Esophagus (tissue), 2 donors: Measurements from ENCODE around the gene TIAM2. TPM values are rescaled to one million over a fixed set of nuclear protein-coding genes. Genes with fewer than 3 reads are reported as not detected.
A peak's percentile ranks its signal among the peaks of the same experiment; 100 is the strongest.

ENCODE experiments used
- H3K27ac ChIP-seq, 2 donors: one replicate each; pipeline ENCODE4 v1.5.1; 2013; ENCODE audit warnings: low read depth in 2 of 2, mild to moderate bottlenecking in 2 of 2, inconsistent platforms in 1 of 2, low read length in 1 of 2, moderate library complexity in 1 of 2
- H3K27me3 ChIP-seq, 2 donors: one replicate each; pipeline ENCODE4 v1.6.1; 2013; ENCODE audit warnings: low read length in 2 of 2, control low read depth in 1 of 2, mild to moderate bottlenecking in 1 of 2; ENCODE audit not compliant: insufficient read depth in 2 of 2, control insufficient read depth in 1 of 2
- H3K36me3 ChIP-seq, 2 donors: one replicate each; pipeline ENCODE4 v1.6.1; 2013; ENCODE audit warnings: low read length in 1 of 2; ENCODE audit not compliant: control insufficient read depth in 2 of 2, insufficient read depth in 2 of 2
- H3K4me1 ChIP-seq, 2 donors: one replicate each; pipeline ENCODE4 v1.6.1; 2013; ENCODE audit warnings: low read length in 1 of 2; ENCODE audit not compliant: control insufficient read depth in 2 of 2, insufficient read depth in 2 of 2
- H3K4me3 ChIP-seq, 2 donors: one replicate each; pipeline ENCODE4 v1.5.1; 2013; ENCODE audit warnings: low read length in 2 of 2, mild to moderate bottlenecking in 2 of 2, low read depth in 1 of 2, moderate library complexity in 1 of 2
- H3K9me3 ChIP-seq, 2 donors: one replicate each; pipeline ENCODE4 v1.6.1; 2013; ENCODE audit warnings: mild to moderate bottlenecking in 2 of 2, low read depth in 1 of 2, low read length in 1 of 2, moderate library complexity in 1 of 2; ENCODE audit not compliant: control insufficient read depth in 2 of 2, insufficient read depth in 1 of 2
- WGBS, 2 donors: extraction: QIAGEN DNeasy Blood & Tissue Kit; methylation state at CpG; one replicate each; pipeline ENCODE4 v1.1.7; 2013; 5-methylcytosine and 5-hydroxymethylcytosine counted together
- polyA plus RNA-seq, 2 donors: library from polyadenylated mRNA; stranded (reverse); fragments of 200-250 nt; gene quantifications; one replicate each; pipeline ENCODE4 v1.2.3, GENCODE V29; 2013
- donor health status: healthy with polysubstance abuse.
- donor health status: Bipolar disorder and iron deficiency.

TIAM2 gene
- polyA plus RNA-seq, 2 donors, result 2.3 to 3.1 TPM

DNA sequence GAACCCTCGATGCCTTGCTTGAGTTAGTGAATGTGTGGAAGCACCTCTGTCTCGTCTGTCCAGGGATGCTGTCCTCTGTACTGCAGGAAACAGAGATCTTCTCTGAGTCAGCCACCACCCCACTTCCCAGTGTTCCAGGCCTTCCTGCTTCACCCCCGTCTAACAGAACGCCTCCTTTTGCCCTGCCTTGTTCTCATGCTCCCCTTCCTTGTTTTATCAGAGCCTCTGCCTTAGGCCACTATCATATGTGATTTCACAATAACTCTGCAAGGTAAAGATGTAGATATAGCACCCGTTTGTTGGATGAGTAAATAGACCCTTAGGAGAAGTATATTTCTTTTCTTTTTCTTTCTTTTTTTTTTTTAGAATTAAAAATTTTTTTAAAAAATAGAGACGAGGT lies 162.0 kb downstream of the TIAM2 start:
- Histone ChIP-seq H3K4me3 (no peak overlapping the region), H3K4me1 (peaks cover 0 to 3% of the 10 kb centered on the region in 2 donors), H3K27me3 (no peaks in the 10 kb centered on the region), H3K27ac (no peak overlapping the region), H3K9me3 (no peaks in the 10 kb centered on the region), H3K36me3 (no peaks in the 10 kb centered on the region)
- WGBS, 2 donors, result 73 to 79% methylated on average over 6 of the region's 6 CpGs

DNA sequence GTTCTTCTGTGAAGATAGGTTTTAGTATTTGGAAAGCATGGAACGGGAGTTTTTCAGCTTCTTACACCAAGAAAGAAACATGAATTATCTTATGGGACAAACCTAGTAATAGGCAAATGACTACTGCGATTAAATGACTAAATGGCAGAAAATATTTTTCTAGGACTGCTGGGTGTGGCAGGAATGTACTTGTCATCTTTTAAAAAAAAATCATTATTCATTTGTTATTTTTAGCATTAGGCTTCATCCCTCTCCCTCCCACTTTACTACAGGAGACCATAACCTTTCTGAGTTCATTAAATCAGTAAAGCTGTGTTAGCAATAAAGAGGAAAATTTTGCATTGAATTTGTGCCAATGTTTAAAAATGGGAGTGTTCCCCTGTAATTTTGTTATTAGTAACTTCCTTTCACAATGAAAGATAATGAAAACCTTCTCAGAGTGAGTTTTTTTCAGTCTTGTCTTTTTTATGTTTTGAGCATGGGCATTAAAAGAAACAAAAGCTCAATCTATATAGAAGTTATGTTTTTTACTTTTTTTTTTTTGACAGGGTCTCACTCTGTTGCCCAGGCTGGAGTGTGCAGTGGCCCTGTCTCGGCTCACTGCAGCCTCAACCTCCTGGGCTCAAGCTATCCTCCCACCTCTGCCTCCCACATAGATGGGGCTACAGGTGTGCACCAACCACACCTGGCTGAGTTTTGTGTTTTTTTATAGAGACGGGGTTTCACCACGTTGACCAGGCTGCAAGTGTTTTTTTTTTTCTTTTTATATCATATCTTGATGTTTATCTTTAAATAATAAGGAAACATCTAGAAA lies 163.1 kb downstream of the TIAM2 start:
- no peaks in the 10 kb centered on the region for H3K36me3 ChIP-seq
- H3K4me1 ChIP-seq, result peaks cover 0 to 3% of the 10 kb centered on the region in 2 donors
- no peaks in the 10 kb centered on the region for H3K9me3 ChIP-seq
- H3K27ac ChIP-seq, result no peak overlapping the region
- 46 to 63% methylated on average over 5 of the region's 5 CpGs for WGBS, 2 donors
- H3K27me3 ChIP-seq, result no peaks in the 10 kb centered on the region
- H3K4me3 ChIP-seq, result no peak overlapping the region

DNA sequence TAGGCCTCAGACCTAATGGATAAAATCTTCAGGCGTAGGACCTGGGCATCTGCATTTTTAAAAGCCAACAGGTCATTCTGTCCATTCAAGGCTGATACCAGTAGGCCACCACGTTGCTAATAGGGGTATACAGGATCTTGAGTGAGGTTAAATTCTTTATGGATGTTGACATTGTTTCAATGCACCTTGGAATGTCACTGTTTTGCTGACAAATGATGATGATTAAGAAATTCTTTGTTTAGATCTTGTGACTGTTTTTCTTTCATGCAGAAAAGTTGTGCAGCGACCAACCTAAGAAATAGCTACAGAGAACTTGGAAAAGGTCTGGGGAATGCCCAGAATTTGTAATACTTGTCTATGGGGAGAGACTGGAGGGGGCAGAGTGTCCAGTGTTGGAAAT lies 167.6 kb downstream of the TIAM2 start:
- no peak overlapping the region for H3K4me3 ChIP-seq
- H3K36me3 ChIP-seq, result no peaks in the 10 kb centered on the region
- no peaks in the 10 kb centered on the region for H3K4me1 ChIP-seq
- no peak overlapping the region for H3K27ac ChIP-seq
- WGBS, 2 donors, result 70 to 73% methylated on average over 3 of the region's 3 CpGs
- H3K27me3 ChIP-seq, result no peaks in the 10 kb centered on the region
- H3K9me3 ChIP-seq, result no peaks in the 10 kb centered on the region

DNA sequence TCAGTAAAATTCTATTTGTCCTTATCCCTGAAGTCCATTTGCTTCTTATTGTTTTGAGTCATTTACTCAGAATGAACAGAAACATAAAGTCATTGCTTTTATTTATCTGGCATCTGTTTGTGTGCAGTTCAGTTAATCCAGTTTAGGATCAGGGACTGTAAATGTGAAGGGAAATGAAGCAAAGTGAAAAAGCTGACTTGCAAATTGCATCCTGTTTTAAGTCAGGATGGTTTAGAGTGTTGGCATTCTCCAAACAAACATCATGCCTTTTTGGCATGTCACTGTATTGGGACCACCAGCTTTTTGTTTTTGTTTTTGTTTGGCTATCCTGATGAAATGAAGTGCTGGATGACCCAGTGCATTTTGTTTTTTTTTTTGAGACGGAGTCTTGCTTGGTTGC lies 168.5 kb downstream of the TIAM2 start:
- no peak overlapping the region for H3K27ac ChIP-seq
- H3K4me1 ChIP-seq, result no peaks in the 10 kb centered on the region
- H3K9me3 ChIP-seq, result no peaks in the 10 kb centered on the region
- H3K36me3 ChIP-seq, result no peaks in the 10 kb centered on the region
- H3K4me3 ChIP-seq, result no peak overlapping the region
- no peaks in the 10 kb centered on the region for H3K27me3 ChIP-seq
- 93% methylated on average over 1 of the region's 1 CpG for WGBS, 2 donors

DNA sequence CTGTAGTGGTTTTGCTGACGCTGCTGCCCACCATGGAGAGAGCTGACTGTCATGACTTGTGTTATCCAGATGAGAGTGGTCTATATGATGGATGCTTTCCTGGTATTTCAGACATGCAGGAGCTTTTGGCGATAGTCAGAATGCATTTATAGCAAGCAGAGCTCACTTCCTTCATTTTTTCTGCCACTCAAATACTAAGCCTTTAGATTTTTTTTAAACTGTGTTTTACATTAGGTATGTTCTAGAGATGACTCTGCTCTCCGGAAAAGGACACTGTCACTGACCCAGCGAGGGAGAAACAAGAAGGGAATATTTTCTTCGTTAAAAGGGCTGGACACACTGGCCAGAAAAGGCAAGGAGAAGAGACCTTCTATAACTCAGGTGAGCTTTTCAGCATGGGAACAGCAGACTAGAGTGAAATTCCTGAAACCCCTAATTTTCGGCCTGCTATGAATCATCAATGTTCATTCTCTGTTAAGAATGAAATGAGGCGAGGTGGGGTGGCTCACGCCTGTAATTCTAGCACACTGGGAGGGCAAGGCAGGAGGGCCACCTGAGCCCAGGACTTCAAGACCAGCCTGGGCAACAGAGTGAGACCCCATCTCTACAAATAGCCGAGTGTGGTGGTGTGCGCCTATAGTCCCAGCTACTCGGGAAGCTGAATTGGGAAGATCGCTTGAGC lies 170.1 kb downstream of the TIAM2 start:
- H3K4me3 ChIP-seq, result no peak overlapping the region
- no peaks in the 10 kb centered on the region for H3K4me1 ChIP-seq
- H3K9me3 ChIP-seq, result no peaks in the 10 kb centered on the region
- no peaks in the 10 kb centered on the region for H3K36me3 ChIP-seq
- H3K27ac ChIP-seq, result no peak overlapping the region
- WGBS, 2 donors, result 84 to 92% methylated on average over 12 of the region's 12 CpGs
- H3K27me3 ChIP-seq, result no peaks in the 10 kb centered on the region

DNA sequence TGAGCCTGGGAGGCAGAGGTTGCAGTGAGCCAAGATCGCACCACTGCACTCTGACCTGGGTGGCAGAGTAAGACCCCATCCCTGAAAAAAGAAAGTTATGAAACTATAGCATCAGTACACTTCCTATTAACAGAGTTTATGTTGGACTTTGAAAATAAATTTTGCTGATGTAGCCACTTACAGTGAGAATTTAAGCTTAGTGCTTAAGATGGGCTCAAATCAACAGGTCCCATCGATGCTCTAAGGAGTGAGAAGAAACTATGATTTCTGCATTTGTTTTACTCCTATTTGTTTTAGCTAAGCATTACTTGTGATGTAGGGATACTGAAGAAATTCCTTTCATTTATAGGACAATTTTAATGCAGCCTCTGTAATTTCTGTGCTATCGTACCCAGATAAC lies 175.4 kb downstream of the TIAM2 start:
- no peak overlapping the region for H3K4me3 ChIP-seq
- no peak overlapping the region for H3K27ac ChIP-seq
- no peaks in the 10 kb centered on the region for H3K27me3 ChIP-seq
- peaks cover 0 to 5% of the 10 kb centered on the region in 2 donors for H3K4me1 ChIP-seq
- no peaks in the 10 kb centered on the region for H3K36me3 ChIP-seq
- 61 to 74% methylated on average over 3 of the region's 3 CpGs for WGBS, 2 donors
- H3K9me3 ChIP-seq, result no peaks in the 10 kb centered on the region

DNA sequence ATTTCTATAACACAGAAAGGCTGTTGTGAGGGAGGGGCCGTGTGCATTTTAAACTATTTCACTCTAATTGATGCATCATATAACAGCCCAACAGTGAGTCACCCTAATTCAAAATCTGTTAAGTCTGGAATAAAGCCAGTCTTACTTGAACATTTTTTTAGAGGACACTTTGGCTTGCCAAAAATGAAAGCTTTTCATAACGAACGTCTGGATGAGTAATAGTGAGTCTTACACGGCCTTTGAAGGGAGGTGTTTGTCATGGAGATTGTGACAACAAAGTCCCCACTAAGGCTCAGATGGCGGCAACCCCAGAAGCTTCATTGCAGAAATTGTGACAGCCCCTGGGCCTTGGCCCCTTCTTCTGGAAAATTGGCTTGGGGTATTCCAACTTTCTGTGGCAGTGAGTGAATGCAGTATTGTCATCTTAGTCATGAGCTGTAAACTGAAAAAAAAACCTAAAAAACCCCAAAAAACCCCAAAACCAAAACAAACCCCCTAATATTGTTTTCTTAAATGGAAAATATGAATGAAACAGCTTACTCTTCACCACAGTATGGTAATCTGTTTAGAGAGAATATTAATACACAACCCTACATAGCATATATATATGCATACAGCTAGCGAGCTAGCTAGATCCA lies 176.1 kb downstream of the TIAM2 start:
- no peak overlapping the region for H3K4me3 ChIP-seq
- H3K4me1 ChIP-seq, result peaks cover 0 to 5% of the 10 kb centered on the region in 2 donors
- WGBS, 2 donors, result 8 to 18% methylated on average over 6 of the region's 6 CpGs
- peak overlapping the region in 1 of 2 donors; percentile 53 for H3K27ac ChIP-seq
- H3K27me3 ChIP-seq, result no peaks in the 10 kb centered on the region
- H3K36me3 ChIP-seq, result no peaks in the 10 kb centered on the region
- no peaks in the 10 kb centered on the region for H3K9me3 ChIP-seq

DNA sequence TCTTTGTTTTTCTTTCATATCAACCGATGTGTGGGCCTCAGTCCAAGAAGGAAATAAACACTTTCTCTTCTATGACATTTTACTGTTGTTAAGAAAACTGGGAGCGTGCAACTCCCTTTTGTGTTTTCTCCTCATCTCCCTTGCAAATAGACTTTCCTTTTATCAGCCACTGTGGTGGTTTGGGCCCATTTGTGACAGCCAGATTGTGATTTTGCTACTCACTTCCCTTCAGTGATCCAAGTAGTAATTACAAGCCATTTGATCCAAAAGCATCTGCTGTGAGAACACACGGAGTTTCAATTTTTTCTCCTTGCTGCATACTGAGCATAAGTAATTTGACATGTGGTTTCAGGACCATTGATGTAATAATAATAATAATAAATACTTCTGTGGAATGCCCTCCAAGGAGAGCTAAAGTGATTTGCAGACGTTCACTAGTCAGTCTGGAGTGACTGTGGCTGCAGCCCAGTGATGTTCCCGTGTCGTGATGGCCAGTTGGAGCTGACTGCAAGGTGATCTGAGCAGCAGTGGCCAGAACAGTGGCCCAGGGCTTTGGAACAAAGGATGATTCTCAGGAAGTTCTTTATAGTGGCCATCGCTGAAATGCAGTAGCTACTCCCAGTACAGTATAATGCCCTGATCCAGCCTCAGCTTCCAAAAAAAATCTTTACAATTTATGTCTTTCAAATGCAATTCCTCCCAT lies 176.8 kb downstream of the TIAM2 start:
- Histone ChIP-seq H3K9me3 (no peaks in the 10 kb centered on the region), H3K36me3 (no peaks in the 10 kb centered on the region), H3K4me3 (no peak overlapping the region), H3K27me3 (no peaks in the 10 kb centered on the region), H3K4me1 (peaks cover 0 to 5% of the 10 kb centered on the region in 2 donors), H3K27ac (peak overlapping the region in 1 of 2 donors; percentile 38)
- WGBS, 2 donors, result 44 to 45% methylated on average over 7 of the region's 7 CpGs

DNA sequence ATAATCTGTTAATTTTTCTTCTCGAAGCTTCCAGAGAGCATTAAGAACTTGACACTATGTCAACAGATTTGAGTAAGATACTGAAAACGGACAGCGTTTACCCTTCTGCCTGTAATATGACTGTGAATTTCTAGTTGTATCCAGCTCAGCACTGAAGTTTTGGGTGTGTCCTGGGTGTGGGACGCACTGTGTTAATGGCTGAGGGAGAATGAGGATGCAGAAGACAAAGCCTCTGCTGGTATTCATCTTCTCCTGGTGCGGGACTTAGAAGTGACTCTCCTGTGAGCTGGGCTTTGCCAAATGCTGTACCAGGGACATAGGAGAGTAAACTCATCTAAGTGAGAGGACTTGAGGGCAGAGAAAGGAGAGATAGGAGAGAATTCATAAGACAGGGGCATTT lies 178.4 kb downstream of the TIAM2 start:
- Histone ChIP-seq H3K4me1 (peaks cover 0 to 5% of the 10 kb centered on the region in 2 donors), H3K27me3 (no peaks in the 10 kb centered on the region), H3K9me3 (no peaks in the 10 kb centered on the region), H3K36me3 (no peaks in the 10 kb centered on the region), H3K4me3 (no peak overlapping the region), H3K27ac (peak overlapping the region in 1 of 2 donors; percentile 14)
- 78 to 80% methylated on average over 5 of the region's 5 CpGs for WGBS, 2 donors
